HepG2 (cell line): ENCODE data around the gene GPR55. TPM values are rescaled to one million over a fixed set of nuclear protein-coding genes. Genes with fewer than 3 reads are reported as not detected.

Experiments
- ATF7 ChIP-seq, 2 experiments: fragments of 450-650 bp in 1 of 2; sonication (generic) in 1 of 2; formaldehyde crosslinking in 1 of 2; IDR thresholded peaks; 2 replicates each; pipeline versions ENCODE4 v1.4.0 to v1.6.1; 2016 to 2020; ENCODE audit warnings: antibody characterized with exemption in 1 of 2, mild to moderate bottlenecking in 1 of 2, missing genetic modification reagents in 1 of 2
- ATRX ChIP-seq: sonication (generic); formaldehyde crosslinking; IDR thresholded peaks from 2 replicates; pipeline ENCODE4 v1.4.0; 2020; ENCODE audit warnings: missing genetic modification reagents, borderline replicate concordance
- BRD4 ChIP-seq: sonication (generic); formaldehyde crosslinking; IDR thresholded peaks from 2 replicates; pipeline ENCODE4 v1.4.0; 2020; ENCODE audit warnings: missing genetic modification reagents
- HIVEP1 ChIP-seq: sonication (generic); formaldehyde crosslinking; IDR thresholded peaks from 2 replicates; pipeline ENCODE4 v1.4.0; 2020; ENCODE audit warnings: mild to moderate bottlenecking, missing genetic modification reagents
- HMGA1 ChIP-seq: sonication (generic); formaldehyde crosslinking; conservative IDR thresholded peaks from 2 replicates; pipeline ENCODE4 v1.4.0; 2020; ENCODE audit warnings: missing genetic modification reagents
- HNRNPL ChIP-seq: fragments of 200-400 bp; formaldehyde crosslinking; IDR thresholded peaks from 2 replicates; pipeline ENCODE4 v1.6.1; 2017; ENCODE audit warnings: mild to moderate bottlenecking, low read depth, low read length
- HOXD1 ChIP-seq: sonication (generic); formaldehyde crosslinking; IDR thresholded peaks from 2 replicates; pipeline ENCODE4 v1.5.0; 2020; ENCODE audit warnings: missing genetic modification reagents
- KLF13 ChIP-seq: sonication (generic); formaldehyde crosslinking; IDR thresholded peaks from 2 replicates; pipeline ENCODE4 v1.4.0; 2020; ENCODE audit warnings: mild to moderate bottlenecking, missing genetic modification reagents
- MBD4 ChIP-seq: IDR thresholded peaks from 2 replicates; pipeline ENCODE4 v1.6.1; 2012; ENCODE audit warnings: low read length, inconsistent platforms, borderline replicate concordance
- MLXIP ChIP-seq: sonication (generic); formaldehyde crosslinking; IDR thresholded peaks from 2 replicates; pipeline ENCODE4 v1.9.0; 2021; ENCODE audit warnings: missing genetic modification reagents, borderline replicate concordance
- SP5 ChIP-seq: IDR thresholded peaks from 2 replicates; pipeline ENCODE4 v1.6.1; 2016; ENCODE audit warnings: low read depth, borderline replicate concordance
- TAF15 ChIP-seq: fragments of 200-400 bp; formaldehyde crosslinking; IDR thresholded peaks from one replicate; pipeline ENCODE4 v1.6.1; 2018; ENCODE audit warnings: mild to moderate bottlenecking, low read depth, low read length; ENCODE audit not compliant: poor library complexity, severe bottlenecking
- YY1 ChIP-seq: IDR thresholded peaks from 2 replicates; pipeline ENCODE4 v1.6.1; 2011; ENCODE audit warnings: low read length, low read depth, moderate library complexity, mild to moderate bottlenecking; ENCODE audit not compliant: insufficient read depth, insufficient replicate concordance
- ZFP90 ChIP-seq: sonication (generic); formaldehyde crosslinking; IDR thresholded peaks from 2 replicates; pipeline ENCODE4 v1.8.0; 2022; ENCODE audit warnings: missing genetic modification reagents, mild to moderate bottlenecking, inconsistent platforms, borderline replicate concordance
- ZNF256 ChIP-seq: sonication (generic); formaldehyde crosslinking; conservative IDR thresholded peaks from 2 replicates; pipeline ENCODE4 v1.4.0; 2020; ENCODE audit warnings: missing genetic modification reagents
- ZNF329 ChIP-seq: sonication (generic); formaldehyde crosslinking; IDR thresholded peaks from 2 replicates; pipeline ENCODE4 v1.9.0; 2021; ENCODE audit warnings: low read depth, mild to moderate bottlenecking, missing genetic modification reagents
- ZNF430 ChIP-seq: sonication (generic); formaldehyde crosslinking; IDR thresholded peaks from 2 replicates; pipeline ENCODE4 v1.9.0; 2021; ENCODE audit warnings: mild to moderate bottlenecking, missing genetic modification reagents
- ZNF510 ChIP-seq: sonication (generic); formaldehyde crosslinking; IDR thresholded peaks from 2 replicates; pipeline ENCODE4 v1.4.0; 2020; ENCODE audit warnings: low read depth, mild to moderate bottlenecking, missing genetic modification reagents
- ZNF629 ChIP-seq: sonication (generic); formaldehyde crosslinking; conservative IDR thresholded peaks from 2 replicates; pipeline ENCODE4 v1.5.0; 2020; ENCODE audit warnings: missing genetic modification reagents
- ZNF75D ChIP-seq: sonication (generic); formaldehyde crosslinking; IDR thresholded peaks from 2 replicates; pipeline ENCODE4 v1.8.1; 2023; ENCODE audit warnings: missing genetic modification reagents, mild to moderate bottlenecking, borderline replicate concordance
- ZNF850 ChIP-seq: sonication (generic); formaldehyde crosslinking; conservative IDR thresholded peaks from 2 replicates; pipeline ENCODE4 v1.9.0; 2021; ENCODE audit warnings: mild to moderate bottlenecking, missing genetic modification reagents
- ZNF883 ChIP-seq: sonication (generic); formaldehyde crosslinking; IDR thresholded peaks from 2 replicates; pipeline ENCODE4 v1.5.1; 2020; ENCODE audit warnings: mild to moderate bottlenecking, missing genetic modification reagents; ENCODE audit errors: not compliant biosample characterization
- ZSCAN22 ChIP-seq: sonication (generic); formaldehyde crosslinking; IDR thresholded peaks from 2 replicates; pipeline ENCODE4 v1.4.0; 2020; ENCODE audit warnings: mild to moderate bottlenecking, missing genetic modification reagents
- polyA plus RNA-seq, 8 experiments: library from polyadenylated mRNA; depleted of rRNA in 3 of 8; stranded (reverse) in 7 of 8; unstranded in 1 of 8; fragments of >200 nt; fragmentation: Illumina TruSeq in 4 of 8; extraction: Trizol in 4 of 8; gene quantifications; 2 replicates each; pipeline versions ENCODE4 v1.2.1 to v1.2.3, GENCODE V29; 2011 to 2016; ENCODE audit warnings: low read depth in 4 of 8, missing spikeins in 1 of 8, mixed read lengths in 1 of 8; ENCODE audit not compliant: insufficient read depth in 1 of 8
- total RNA-seq, 5 experiments: library from RNA; depleted of rRNA; stranded (reverse); fragments of >200 nt; fragmentation: Illumina TruSeq; extraction: Trizol; gene quantifications; 2 replicates each; pipeline ENCODE4 v1.2.3, GENCODE V29; 2016; ENCODE audit warnings: low read depth in 1 of 5
- TF ChIP-seq, protein P1 (sequence below), 2 experiments: sonication (generic) in 1 of 2; formaldehyde crosslinking in 1 of 2; IDR thresholded peaks; 2 replicates each; pipeline versions ENCODE4 v1.4.0 to v1.6.1; 2018 to 2020; ENCODE audit warnings: missing genetic modification reagents in 2 of 2, borderline replicate concordance in 1 of 2, low read depth in 1 of 2, mild to moderate bottlenecking in 1 of 2, missing biosample characterization in 1 of 2
- TF ChIP-seq, protein P2 (sequence below): sonication (generic); IDR thresholded peaks from 2 replicates; pipeline ENCODE4 v1.6.1; 2016; ENCODE audit warnings: low read depth, borderline replicate concordance

GPR55 gene
- total and polyA plus RNA-seq, 2 of the 13 experiments (the other 11 are each of a cell fraction or from before 2014, with no cell fraction given): not detected

- TF ChIP-seq, protein P1, sequence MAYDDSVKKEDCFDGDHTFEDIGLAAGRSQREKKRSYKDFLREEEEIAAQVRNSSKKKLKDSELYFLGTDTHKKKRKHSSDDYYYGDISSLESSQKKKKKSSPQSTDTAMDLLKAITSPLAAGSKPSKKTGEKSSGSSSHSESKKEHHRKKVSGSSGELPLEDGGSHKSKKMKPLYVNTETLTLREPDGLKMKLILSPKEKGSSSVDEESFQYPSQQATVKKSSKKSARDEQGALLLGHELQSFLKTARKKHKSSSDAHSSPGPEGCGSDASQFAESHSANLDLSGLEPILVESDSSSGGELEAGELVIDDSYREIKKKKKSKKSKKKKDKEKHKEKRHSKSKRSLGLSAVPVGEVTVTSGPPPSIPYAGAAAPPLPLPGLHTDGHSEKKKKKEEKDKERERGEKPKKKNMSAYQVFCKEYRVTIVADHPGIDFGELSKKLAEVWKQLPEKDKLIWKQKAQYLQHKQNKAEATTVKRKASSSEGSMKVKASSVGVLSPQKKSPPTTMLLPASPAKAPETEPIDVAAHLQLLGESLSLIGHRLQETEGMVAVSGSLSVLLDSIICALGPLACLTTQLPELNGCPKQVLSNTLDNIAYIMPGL (CRISPR knock-in tag; IDR thresholded peaks at IDR 0.05; ENCODE audit: borderline replicate concordance in 1 of 2, low read depth in 1 of 2): 0 out of 4 replicates have a peak, but pooled peaks of 1 of the 2 experiments have one; percentile 6
- no peak for TF ChIP-seq HOXD1
- no peak for TF ChIP-seq HMGA1 (CRISPR knock-in tag)
- peak; percentile 16; the same call in 1 of the 2 replicates for TF ChIP-seq ZNF430
- no peak for TF ChIP-seq ZNF850 (CRISPR knock-in tag)
- TF ChIP-seq HNRNPL: no peak
- no peak for TF ChIP-seq ZNF629 (CRISPR knock-in tag)
- no peak for TF ChIP-seq MBD4
- no peak for TF ChIP-seq ZNF510 (CRISPR knock-in tag)
- no peak for TF ChIP-seq ZNF256 (CRISPR knock-in tag)
- TF ChIP-seq, protein P2, sequence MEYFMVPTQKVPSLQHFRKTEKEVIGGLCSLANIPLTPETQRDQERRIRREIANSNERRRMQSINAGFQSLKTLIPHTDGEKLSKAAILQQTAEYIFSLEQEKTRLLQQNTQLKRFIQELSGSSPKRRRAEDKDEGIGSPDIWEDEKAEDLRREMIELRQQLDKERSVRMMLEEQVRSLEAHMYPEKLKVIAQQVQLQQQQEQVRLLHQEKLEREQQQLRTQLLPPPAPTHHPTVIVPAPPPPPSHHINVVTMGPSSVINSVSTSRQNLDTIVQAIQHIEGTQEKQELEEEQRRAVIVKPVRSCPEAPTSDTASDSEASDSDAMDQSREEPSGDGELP: no peak
- no peak for TF ChIP-seq MLXIP (CRISPR knock-in tag)
- no peak for TF ChIP-seq KLF13 (CRISPR knock-in tag)
- no peak for TF ChIP-seq ATF7 (IDR thresholded peaks at IDR 0.05)
- no peak for TF ChIP-seq ATF7 (CRISPR knock-in tag; IDR thresholded peaks at IDR 0.05)
- no peak for TF ChIP-seq BRD4 (CRISPR knock-in tag)
- no peak for TF ChIP-seq ZNF329
- TF ChIP-seq ZFP90 (CRISPR knock-in tag): peak; percentile 58; the same call in 1 of the 2 replicates
- TF ChIP-seq TAF15: no peak
- no peak for TF ChIP-seq HIVEP1 (CRISPR knock-in tag)
- TF ChIP-seq YY1: no peak
- TF ChIP-seq ATRX (CRISPR knock-in tag): no peak
- TF ChIP-seq ZNF75D: no peak
- no peak for TF ChIP-seq SP5
- TF ChIP-seq ZNF883 (CRISPR knock-in tag): peak; percentile 1
- peak; percentile 32; the same call in 1 of the 2 replicates for TF ChIP-seq ZSCAN22 (CRISPR knock-in tag)
Measured at GRCh38 chr2:230865307-230865765, 59.7 kb downstream of the GPR55 start (continued).
